Keratinocyte (primary cell): ENCODE results near the gene DDX20.

ENCODE experiments used
- CTCF ChIP-seq, 3 experiments: IDR thresholded peaks in 1 of 3; conservative IDR thresholded peaks in 1 of 3; optimal IDR thresholded peaks in 1 of 3; 2 replicates in 2 of 3; 3 replicates in 1 of 3; pipeline versions ENCODE3 to v1.5.1; 2011; ENCODE audit warnings: low read length in 3 of 3, mild to moderate bottlenecking in 3 of 3, moderate library complexity in 2 of 3, control low read depth in 1 of 3, inconsistent platforms in 1 of 3; ENCODE audit not compliant: insufficient read depth in 2 of 3; ENCODE audit errors: extremely low read depth in 1 of 3
- EZH2 ChIP-seq: IDR thresholded peaks from one replicate; pipeline ENCODE4 v1.6.1; 2012; ENCODE audit warnings: inconsistent platforms, mild to moderate bottlenecking, low read length, moderate library complexity

- no peak for TF ChIP-seq CTCF (optimal IDR thresholded peaks at IDR 0.05 in 1 of 3, IDR thresholded peaks at IDR 0.05 in 1 of 3, conservative IDR thresholded peaks at IDR 0.05 in 1 of 3; ENCODE audit: extremely low read depth in 1 of 3, insufficient read depth in 2 of 3, low read length in 3 of 3)
- no peak for TF ChIP-seq EZH2
These were observed 38.3 kb upstream of the DDX20 start for GRCh38 chr1:111717450-111717849.
